H9 (cell line): ENCODE results near the gene LRRTM2. TPM values are rescaled to one million over a fixed set of nuclear protein-coding genes. Genes with fewer than 3 reads are reported as not detected.
A peak's percentile ranks its signal among the peaks of the same experiment; 100 is the strongest.

Experiments
- DNase-seq: peaks from one replicate; pipeline ENCODE4 v3.0.0-alpha.2; 2017
- H2AFZ ChIP-seq: one replicate; pipeline ENCODE4 v1.6.1; 2013; ENCODE audit warnings: mild to moderate bottlenecking, low read length, control low read depth, moderate library complexity
- H2AK5ac ChIP-seq: 2 replicates; pipeline ENCODE4 v1.6.1; 2013; ENCODE audit warnings: low read length, control low read depth, mixed read lengths; ENCODE audit not compliant: insufficient read length
- H2BK120ac ChIP-seq: one replicate; pipeline ENCODE4 v1.6.1; 2013; ENCODE audit warnings: low read depth, mild to moderate bottlenecking, low read length, control low read depth, inconsistent platforms; ENCODE audit not compliant: poor library complexity, severe bottlenecking
- H2BK12ac ChIP-seq: 2 replicates; pipeline ENCODE4 v1.6.1; 2013; ENCODE audit warnings: low read length, control low read depth, mixed read lengths, low read depth; ENCODE audit not compliant: insufficient read length
- H2BK15ac ChIP-seq: 2 replicates; pipeline ENCODE4 v1.6.1; 2013; ENCODE audit warnings: low read depth, low read length, control low read depth
- H2BK20ac ChIP-seq: one replicate; pipeline ENCODE4 v1.6.1; 2013; ENCODE audit warnings: low read depth, mild to moderate bottlenecking, low read length, control low read depth, inconsistent platforms; ENCODE audit not compliant: poor library complexity, severe bottlenecking
- H2BK5ac ChIP-seq: 2 replicates; pipeline ENCODE4 v1.6.1; 2013; ENCODE audit warnings: low read length, control low read depth, mixed read lengths; ENCODE audit not compliant: insufficient read length
- H3K14ac ChIP-seq: 2 replicates; pipeline ENCODE4 v1.6.1; 2013; ENCODE audit warnings: low read length, control low read depth; ENCODE audit not compliant: insufficient read depth
- H3K18ac ChIP-seq: 2 replicates; pipeline ENCODE4 v1.6.1; 2013; ENCODE audit warnings: low read depth, mild to moderate bottlenecking, mixed read lengths, low read length, control low read depth; ENCODE audit not compliant: insufficient read length
- H3K23ac ChIP-seq: 2 replicates; pipeline ENCODE4 v1.6.1; 2013; ENCODE audit warnings: low read length, control low read depth, mixed read lengths, low read depth; ENCODE audit not compliant: insufficient read length
- H3K23me2 ChIP-seq: 2 replicates; pipeline ENCODE4 v1.6.1; 2013; ENCODE audit warnings: low read depth, mild to moderate bottlenecking, mixed read lengths, low read length, control low read depth; ENCODE audit not compliant: insufficient read length, poor library complexity, severe bottlenecking
- H3K27ac ChIP-seq: 2 replicates; pipeline ENCODE4 v1.5.1; 2013; ENCODE audit warnings: low read length, control low read depth, mixed read lengths, low read depth; ENCODE audit not compliant: insufficient read length
- H3K27me3 ChIP-seq: 2 replicates; pipeline ENCODE4 v1.6.1; 2013; ENCODE audit warnings: low read length, control low read depth, inconsistent platforms; ENCODE audit not compliant: insufficient read depth
- H3K4ac ChIP-seq: 2 replicates; pipeline ENCODE4 v1.6.1; 2013; ENCODE audit warnings: low read depth, mild to moderate bottlenecking, control low read depth, inconsistent platforms, low read length, moderate library complexity
- H3K4me1 ChIP-seq: 2 replicates; pipeline ENCODE4 v1.6.1; 2013; ENCODE audit warnings: low read length, control low read depth, inconsistent platforms; ENCODE audit not compliant: insufficient read depth
- H3K4me2 ChIP-seq: 2 replicates; pipeline ENCODE4 v1.6.1; 2013; ENCODE audit warnings: low read length, control low read depth, mixed read lengths; ENCODE audit not compliant: insufficient read length, insufficient read depth
- H3K56ac ChIP-seq: 2 replicates; pipeline ENCODE4 v1.6.1; 2013; ENCODE audit warnings: low read depth, mild to moderate bottlenecking, mixed read lengths, low read length, control low read depth; ENCODE audit not compliant: insufficient read length
- H3K79me1 ChIP-seq: 2 replicates; pipeline ENCODE4 v1.6.1; 2013; ENCODE audit warnings: low read depth, mild to moderate bottlenecking, moderate library complexity, low read length, control low read depth, inconsistent platforms; ENCODE audit not compliant: insufficient read depth, poor library complexity, severe bottlenecking
- H3K79me2 ChIP-seq: 2 replicates; pipeline ENCODE4 v1.6.1; 2013; ENCODE audit warnings: low read length, control low read depth, inconsistent platforms; ENCODE audit not compliant: insufficient read depth
- H3K9ac ChIP-seq: 2 replicates; pipeline ENCODE4 v1.6.1; 2013; ENCODE audit warnings: low read length, control low read depth, mixed read lengths; ENCODE audit not compliant: insufficient read length; ENCODE audit errors: extremely low read depth
- H3K9me3 ChIP-seq: one replicate; pipeline ENCODE4 v1.6.1; 2013; ENCODE audit warnings: low read depth, low read length, inconsistent platforms; ENCODE audit not compliant: control insufficient read depth
- H3T11ph ChIP-seq: one replicate; pipeline ENCODE4 v1.6.1; 2013; ENCODE audit warnings: mild to moderate bottlenecking, low read length, control low read depth, inconsistent platforms
- H4K20me1 ChIP-seq: one replicate; pipeline ENCODE4 v1.6.1; 2013; ENCODE audit not compliant: control insufficient read depth, insufficient read length, insufficient read depth
- H4K5ac ChIP-seq: 2 replicates; pipeline ENCODE4 v1.6.1; 2013; ENCODE audit warnings: low read depth, mild to moderate bottlenecking, mixed read lengths, low read length, control low read depth; ENCODE audit not compliant: insufficient read length
- H4K8ac ChIP-seq: replicated peaks from 2 replicates; pipeline ENCODE4 v1.6.1; 2013; ENCODE audit warnings: low read length, control low read depth, mixed read lengths, low read depth; ENCODE audit not compliant: insufficient read length
- H4K91ac ChIP-seq: 2 replicates; pipeline ENCODE4 v1.6.1; 2013; ENCODE audit warnings: low read depth, mild to moderate bottlenecking, moderate library complexity, mixed read lengths, low read length, control low read depth; ENCODE audit not compliant: insufficient read length
- H3K27ac Mint-ChIP-seq, 3 experiments: 2 replicates in 2 of 3; 3 replicates in 1 of 3; pipeline ENCODE4 v1.8.0; 2020 to 2021; ENCODE audit warnings: mixed read lengths in 3 of 3, mild to moderate bottlenecking in 1 of 3, moderate library complexity in 1 of 3
- H3K27me3 Mint-ChIP-seq: 2 replicates; pipeline ENCODE4 v1.8.0; 2021; ENCODE audit warnings: low read depth, mild to moderate bottlenecking, moderate library complexity, mixed read lengths
- H3K36me3 Mint-ChIP-seq, 3 experiments: 2 replicates in 2 of 3; 3 replicates in 1 of 3; pipeline ENCODE4 v1.8.0; 2020 to 2021; ENCODE audit warnings: low read depth in 3 of 3, mixed read lengths in 3 of 3; ENCODE audit not compliant: insufficient read depth in 1 of 3
- H3K4me1 Mint-ChIP-seq, 2 experiments: 2 replicates each; pipeline ENCODE4 v1.8.0; 2020; ENCODE audit warnings: mixed read lengths in 2 of 2
- H3K4me3 Mint-ChIP-seq, 2 experiments: 2 replicates in 1 of 2; 3 replicates in 1 of 2; pipeline ENCODE4 v1.8.0; 2020 to 2021; ENCODE audit warnings: mild to moderate bottlenecking in 2 of 2, mixed read lengths in 2 of 2, moderate library complexity in 1 of 2
- H3K9me3 Mint-ChIP-seq, 2 experiments: 2 replicates in 1 of 2; 3 replicates in 1 of 2; pipeline ENCODE4 v1.8.0; 2020; ENCODE audit warnings: mild to moderate bottlenecking in 2 of 2, mixed read lengths in 2 of 2, moderate library complexity in 1 of 2
- CTCF ChIP-seq: fragments of 200-600 bp; sonication (generic); conservative IDR thresholded peaks from 3 replicates; pipeline ENCODE4 v1.8.0; 2021; ENCODE audit warnings: antibody characterized with exemption, mild to moderate bottlenecking
- WGBS: extraction: QIAGEN DNeasy Blood & Tissue Kit; methylation state at CpG from one replicate; pipeline ENCODE4 v1.1.7; 2013; ENCODE audit warnings: missing lambda C conversion rate, low lambda C conversion rate, mixed read lengths; ENCODE audit not compliant: insufficient read length; ENCODE audit errors: extremely low coverage; 5-methylcytosine and 5-hydroxymethylcytosine counted together
- total RNA-seq: library from RNA; stranded (reverse); gene quantifications from 2 replicates; pipeline ENCODE4 v1.2.1, GENCODE V29; 2021

Gene LRRTM2
- total RNA-seq, 1 experiment from 2014 or later = not detected

- H3K18ac ChIP-seq = no peak overlapping the region
- peak overlapping the region in 2 of 3 experiments; percentile 89 to 98; a peak in 4 of 7 replicates for H3K27ac Mint-ChIP-seq
- peak overlapping the region; percentile 43 for H3K27ac ChIP-seq
- no peaks in the 10 kb centered on the region for H3K27me3 ChIP-seq
- no peak overlapping the region for H2BK15ac ChIP-seq
- H3K4me2 ChIP-seq = peak overlapping the region; percentile 54
- H3K27me3 Mint-ChIP-seq = no peaks in the 10 kb centered on the region
- no peak for TF ChIP-seq CTCF
- WGBS = 100% methylated on average over 1 of the region's 3 CpGs
- no peak overlapping the region for H2BK120ac ChIP-seq
- peaks cover 3% of the 10 kb centered on the region; the same call in 1 of the 2 replicates for H3K79me2 ChIP-seq
- no peak overlapping the region for H4K5ac ChIP-seq
- no peaks in the 10 kb centered on the region for H3K9me3 ChIP-seq
- H2AK5ac ChIP-seq = no peak overlapping the region
- H2BK12ac ChIP-seq = no peak overlapping the region
- H3K79me1 ChIP-seq = no peaks in the 10 kb centered on the region
- H2BK5ac ChIP-seq = no peak overlapping the region
- no peak overlapping the region for H3K9ac ChIP-seq
- H3K23me2 ChIP-seq = no peaks in the 10 kb centered on the region
- peaks cover 70 to 85% of the 10 kb centered on the region in 2 experiments for H3K4me1 Mint-ChIP-seq
- no peak overlapping the region for H3T11ph ChIP-seq
- H3K4ac ChIP-seq = no peak overlapping the region
- H3K4me1 ChIP-seq = peaks cover 8% of the 10 kb centered on the region; the same call in 1 of the 2 replicates
- no peak overlapping the region for H3K56ac ChIP-seq
- no peaks in the 10 kb centered on the region for H4K20me1 ChIP-seq
- no peak overlapping the region for H3K23ac ChIP-seq
- H3K14ac ChIP-seq = no peak overlapping the region
- H3K36me3 Mint-ChIP-seq = peaks cover 15 to 27% (median 18%) of the 10 kb centered on the region in 3 experiments
- no peak overlapping the region for H2BK20ac ChIP-seq
- H4K91ac ChIP-seq = no peak overlapping the region
- no peak for DNase-seq
- peaks cover 0 to 7% of the 10 kb centered on the region in 2 experiments; a peak in 2 of 5 replicates for H3K9me3 Mint-ChIP-seq
- peak overlapping the region; percentile 33 to 36 for H3K4me3 Mint-ChIP-seq
- H2AFZ ChIP-seq = no peak overlapping the region
- no peak overlapping the region for H4K8ac ChIP-seq
Measured at GRCh38 chr5:138833726-138834480, 41.2 kb downstream of the LRRTM2 start.
